K562 (cell line): ENCODE data around the gene PRDX3. TPM values are rescaled to one million over a fixed set of nuclear protein-coding genes. Genes with fewer than 3 reads are reported as not detected.

Source experiments
- ATAC-seq: fragments of 200-7000 bp; cut with Tn5 transposase; 3 replicates; pipeline ENCODE4 v1.9.1; 2020; ENCODE audit warnings: moderate library complexity
- BruUV-seq: library from RNA; stranded (reverse); fragments of 400-500 nt; replicated peaks from 2 replicates; lab custom pipeline; 2021; lab: Mats Ljungman, UMichigan
- CTCF ChIA-PET: fragments of 300-600 bp; formaldehyde crosslinking; extraction: SDS; loops from one replicate; lab custom pipeline; 2021; ENCODE audit warnings: low intra/inter-chr PET ratio; lab: Yijun Ruan, JAX
- POLR2A ChIA-PET: fragments of 300-600, 350-650 bp; sonication (Branson Sonifier 250); formaldehyde crosslinking; extraction: SDS; loops from one replicate; lab custom pipeline; 2021; ENCODE audit warnings: antibody characterized with exemption, inconsistent platforms; lab: Yijun Ruan, JAX
- DNase-seq, 4 experiments: peaks; one replicate each; pipeline versions ENCODE4 v3.0.0 to v3.0.0-alpha.2; 2011 to 2018; ENCODE audit warnings: low spot score in 3 of 4, mixed read lengths in 3 of 4; ENCODE audit errors: extremely low read depth in 1 of 4
- FAIRE-seq: peaks from 2 replicates; lab custom pipeline; 2011; peaks lifted over from hg19 to GRCh38; lab: Jason Lieb, UNC
- H2AFZ ChIP-seq: 2 replicates; pipeline ENCODE4 v1.6.0; 2011; ENCODE audit warnings: low read depth, low read length, control low read depth, inconsistent platforms
- H3K27ac ChIP-seq: fragments of 200-600 bp; 3 replicates; pipeline ENCODE4 v1.8.0; 2011; ENCODE audit warnings: low read depth, mild to moderate bottlenecking, control low read depth, inconsistent platforms, low read length, moderate library complexity, mixed read lengths; ENCODE audit errors: extremely low read depth
- H3K27me3 ChIP-seq, 2 experiments: fragments of 300-600 bp in 1 of 2; 2 replicates in 1 of 2; 3 replicates in 1 of 2; pipeline versions ENCODE4 v1.6.0 to v1.8.0; 2011; ENCODE audit warnings: inconsistent platforms in 2 of 2, low read length in 2 of 2, mild to moderate bottlenecking in 1 of 2, mixed read lengths in 1 of 2, moderate library complexity in 1 of 2; ENCODE audit not compliant: control insufficient read depth in 2 of 2, insufficient read depth in 2 of 2
- H3K36me3 ChIP-seq: fragments of 300-600 bp; 3 replicates; pipeline ENCODE4 v1.8.0; 2011; ENCODE audit warnings: mild to moderate bottlenecking, low read length, inconsistent platforms; ENCODE audit not compliant: control insufficient read depth, insufficient read depth
- H3K4me1 ChIP-seq, 2 experiments: fragments of 200-600 bp in 1 of 2; replicated peaks in 1 of 2; 2 replicates in 1 of 2; 3 replicates in 1 of 2; pipeline versions ENCODE4 v1.5.1 to v1.8.0; 2011; ENCODE audit warnings: inconsistent platforms in 2 of 2, low read length in 2 of 2, mild to moderate bottlenecking in 1 of 2, mixed read lengths in 1 of 2, moderate library complexity in 1 of 2; ENCODE audit not compliant: control insufficient read depth in 2 of 2, insufficient read depth in 2 of 2
- H3K4me2 ChIP-seq: 2 replicates; pipeline ENCODE4 v1.6.1; 2011; ENCODE audit warnings: low read length, control low read depth, inconsistent platforms, mixed read lengths; ENCODE audit not compliant: insufficient read depth
- H3K4me3 ChIP-seq: fragments of 200-600 bp; sonication (generic), shearing (Covaris generic); 2 replicates; pipeline ENCODE4 v1.5.1; 2016; ENCODE audit warnings: control low read depth, inconsistent platforms
- H3K79me2 ChIP-seq: fragments of 200-600 bp; 3 replicates; pipeline ENCODE4 v1.8.0; 2011; ENCODE audit warnings: low read length, inconsistent platforms; ENCODE audit not compliant: control insufficient read depth, insufficient read depth
- H3K9ac ChIP-seq, 2 experiments: 2 replicates each; pipeline versions ENCODE4 v1.6.0 to v1.6.1; 2011; ENCODE audit warnings: low read depth in 2 of 2, low read length in 2 of 2, control low read depth in 1 of 2, inconsistent platforms in 1 of 2, mild to moderate bottlenecking in 1 of 2, mixed read lengths in 1 of 2; ENCODE audit not compliant: insufficient read depth in 1 of 2
- H3K9me1 ChIP-seq: one replicate; pipeline ENCODE4 v1.6.0; 2011; ENCODE audit warnings: inconsistent platforms, mild to moderate bottlenecking, low read length, moderate library complexity; ENCODE audit not compliant: control insufficient read depth, insufficient read depth
- H3K9me3 ChIP-seq: replicated peaks from 2 replicates; pipeline ENCODE4 v1.5.1; 2011; ENCODE audit warnings: low read depth, low read length, inconsistent platforms; ENCODE audit not compliant: control insufficient read depth, insufficient read depth
- H4K20me1 ChIP-seq: replicated peaks from 2 replicates; pipeline ENCODE4 v1.6.1; 2011; ENCODE audit warnings: low read length, inconsistent platforms, mixed read lengths; ENCODE audit not compliant: control insufficient read depth, insufficient read depth
- CC2D1A ChIP-seq: fragments of 450-650 bp; IDR thresholded peaks from 2 replicates; pipeline ENCODE4 v1.6.1; 2017; ENCODE audit warnings: mild to moderate bottlenecking
- GTF2A2 ChIP-seq: IDR thresholded peaks from 2 replicates; pipeline ENCODE4 v1.6.1; 2016; ENCODE audit warnings: mild to moderate bottlenecking, missing genetic modification characterization, missing compliant biosample characterization
- NCOA6 ChIP-seq: fragments of 450-650 bp; IDR thresholded peaks from 2 replicates; pipeline ENCODE4 v1.6.1; 2017; ENCODE audit warnings: mild to moderate bottlenecking
- RAD21 ChIP-seq, 2 experiments: fragments of 250-450 bp in 1 of 2; fragments of 450-650 bp in 1 of 2; sonication (Bioruptor Pico) in 1 of 2; formaldehyde crosslinking in 1 of 2; IDR thresholded peaks in 1 of 2; conservative IDR thresholded peaks in 1 of 2; 2 replicates each; pipeline versions ENCODE4 v1.4.0 to v1.8.0; 2020 to 2022; ENCODE audit warnings: mild to moderate bottlenecking in 2 of 2, moderate library complexity in 1 of 2
- RB1 ChIP-seq: fragments of 450-650 bp; IDR thresholded peaks from 2 replicates; pipeline ENCODE4 v1.6.1; 2017; ENCODE audit warnings: low read depth, mild to moderate bottlenecking
- ZNF77 ChIP-seq: fragments of 250-450 bp; sonication (Bioruptor Pico); IDR thresholded peaks from 2 replicates; pipeline ENCODE4 v1.5.0; 2020
- WGBS: fragments of 100-300 bp; shearing (Covaris generic); methylation state at CpG from one replicate; pipeline ENCODE4 v1.1.6; 2016; ENCODE audit warnings: low coverage, mixed read lengths; ENCODE audit not compliant: insufficient coverage; ENCODE audit errors: missing lambda C conversion rate; 5-methylcytosine and 5-hydroxymethylcytosine counted together
- in situ Hi-C: fragments of 300-500 bp; cut with MboI; formaldehyde crosslinking; loops from 4 replicates; pipeline ENCODE4 v1.15.0; 2018; ENCODE audit warnings: inconsistent platforms, mixed read lengths
- intact Hi-C: fragments of 100-400 bp; cut with micrococcal nuclease; formaldehyde crosslinking; loops from 2 replicates; pipeline ENCODE4 v1.14.2; 2022
- polyA plus RNA-seq, 8 experiments: library from polyadenylated mRNA; depleted of rRNA in 4 of 8; stranded (reverse) in 5 of 8; unstranded in 3 of 8; fragments of >200 nt; fragmentation: Nextera tagmentation in 2 of 8; fragmentation: Illumina TruSeq in 1 of 8; extraction: Ambion mirVana in 2 of 8; extraction: Trizol in 1 of 8; gene quantifications; 2 replicates each; pipeline versions ENCODE4 v1.2.1 to v1.2.3, GENCODE V29; 2011 to 2014; ENCODE audit warnings: inconsistent platforms in 1 of 8, missing spikeins in 1 of 8
- total RNA-seq, 7 experiments: library from RNA; depleted of rRNA in 6 of 7; stranded (reverse); fragments of >200 nt in 6 of 7; fragmentation: Illumina TruSeq in 2 of 7; extraction: Trizol in 2 of 7; gene quantifications; 2 replicates each; pipeline versions ENCODE4 v1.2.1 to v1.2.3, GENCODE V29; 2011 to 2021; ENCODE audit warnings: low replicate concordance in 1 of 7
- TF ChIP-seq, protein P1 (sequence below): fragments of 450-650 bp; formaldehyde crosslinking; IDR thresholded peaks from 2 replicates; pipeline ENCODE4 v1.4.0; 2020; ENCODE audit warnings: mild to moderate bottlenecking, moderate library complexity
- TF ChIP-seq, protein P2 (sequence below), 3 experiments: IDR thresholded peaks in 2 of 3; conservative IDR thresholded peaks in 1 of 3; 2 replicates each; pipeline ENCODE4 v1.5.1; 2011 to 2012; ENCODE audit warnings: low read length in 3 of 3, mild to moderate bottlenecking in 3 of 3, control low read depth in 2 of 3, improper control_type of control experiment in 1 of 3, inconsistent platforms in 1 of 3, low read depth in 1 of 3, mixed read lengths in 1 of 3, moderate library complexity in 1 of 3; ENCODE audit not compliant: insufficient read depth in 2 of 3

Gene PRDX3
- total and polyA plus RNA-seq, 9 of the 15 experiments (the other 6 are each of a cell fraction or from before 2014, with no cell fraction given): 122 to 994 (median 173) TPM

DNA sequence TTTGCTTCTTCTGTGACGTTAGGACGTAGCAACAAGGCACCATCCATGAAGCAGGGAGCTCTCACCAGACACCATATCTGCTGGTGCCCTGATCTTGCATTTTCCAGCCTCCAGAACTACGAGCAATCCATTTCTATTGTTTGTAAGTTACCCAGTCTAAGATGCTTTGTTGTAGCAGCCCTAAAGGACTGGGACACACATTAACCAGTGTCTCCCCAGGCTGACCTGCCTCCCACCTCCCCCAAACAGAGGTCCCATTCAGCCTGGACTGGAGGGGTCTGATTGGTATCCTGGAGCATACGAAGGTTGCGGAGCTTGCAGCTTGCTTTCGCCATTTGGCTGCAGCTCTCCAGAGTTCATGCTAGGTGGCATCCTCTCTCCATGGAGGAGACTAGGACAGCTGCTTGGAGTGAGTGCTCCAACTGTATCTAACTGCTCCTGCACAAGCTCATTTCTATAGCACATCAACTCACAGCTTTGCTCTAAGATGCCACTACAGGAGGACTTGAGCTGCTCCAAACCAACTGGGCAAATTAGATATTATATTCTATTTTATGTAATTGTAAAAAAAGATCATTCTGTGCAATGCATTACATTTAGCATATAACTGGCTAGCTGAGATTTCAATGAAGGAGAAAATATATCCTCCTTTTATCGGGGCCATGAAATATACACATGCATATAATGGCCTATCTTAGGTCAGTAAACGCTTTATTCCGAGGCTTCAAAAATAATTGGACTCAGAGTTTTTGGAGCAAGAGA, 20.8 kb upstream of the PRDX3 start:
- DNase-seq (peak; percentile 18 to 75 (median 38)), ATAC-seq (peak; percentile 94), FAIRE-seq (peak; percentile 89)
- peaks cover 0 to 9% of the 10 kb centered on the region in 2 experiments; a peak in 2 of 5 replicates for H3K4me1 ChIP-seq
- H3K4me3 ChIP-seq: no peak overlapping the region
- H3K9me3 ChIP-seq: no peaks in the 10 kb centered on the region
- in situ Hi-C loops (no loop called here), intact Hi-C loops (loop anchor here (2.0 to 5.0 kb wide), 4 partner anchors 61 to 403 kb away; no protein-coding TSS in a partner anchor)
- CTCF ChIA-PET: interaction anchor here (0.6 to 4.4 kb wide), 5 partner anchors 218 to 396 kb away, joined by 3 to 21 read pairs (median 3); no protein-coding TSS in a partner anchor
- no peaks in the 10 kb centered on the region for H3K36me3 ChIP-seq
- H4K20me1 ChIP-seq: no peaks in the 10 kb centered on the region
- peak overlapping the region; percentile 26; the same call in 1 of the 2 replicates for H3K4me2 ChIP-seq
- POLR2A ChIA-PET: interaction anchor here (0.7 to 0.9 kb wide), 3 partner anchors 9 to 119 kb away, joined by 3 read pairs; partner anchors contain the start of gene EIF3A
- WGBS: 24% methylated on average over 9 of the region's 9 CpGs
- 0 out of 2 replicates have a peak overlapping the region, but pooled peaks have one; percentile 0 for H2AFZ ChIP-seq
- H3K79me2 ChIP-seq: no peaks in the 10 kb centered on the region
- no peaks in the 10 kb centered on the region for H3K9me1 ChIP-seq
- no peak overlapping the region for H3K9ac ChIP-seq
- no peaks in the 10 kb centered on the region for H3K27me3 ChIP-seq
- no peak overlapping the region for H3K27ac ChIP-seq
- no TSS peak for BruUV-seq
- TF ChIP-seq, protein P1, sequence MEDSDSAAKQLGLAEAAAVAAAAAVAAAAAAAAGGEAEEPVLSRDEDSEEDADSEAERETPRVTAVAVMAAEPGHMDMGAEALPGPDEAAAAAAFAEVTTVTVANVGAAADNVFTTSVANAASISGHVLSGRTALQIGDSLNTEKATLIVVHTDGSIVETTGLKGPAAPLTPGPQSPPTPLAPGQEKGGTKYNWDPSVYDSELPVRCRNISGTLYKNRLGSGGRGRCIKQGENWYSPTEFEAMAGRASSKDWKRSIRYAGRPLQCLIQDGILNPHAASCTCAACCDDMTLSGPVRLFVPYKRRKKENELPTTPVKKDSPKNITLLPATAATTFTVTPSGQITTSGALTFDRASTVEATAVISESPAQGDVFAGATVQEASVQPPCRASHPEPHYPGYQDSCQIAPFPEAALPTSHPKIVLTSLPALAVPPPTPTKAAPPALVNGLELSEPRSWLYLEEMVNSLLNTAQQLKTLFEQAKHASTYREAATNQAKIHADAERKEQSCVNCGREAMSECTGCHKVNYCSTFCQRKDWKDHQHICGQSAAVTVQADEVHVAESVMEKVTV: peak; percentile 82
- TF ChIP-seq NCOA6: no peak
- TF ChIP-seq RB1: 0 out of 2 replicates have a peak, but pooled peaks have one; percentile 9
- TF ChIP-seq RAD21 (CRISPR knock-in tag; conservative IDR thresholded peaks at IDR 0.05 in 1 of 2, IDR thresholded peaks at IDR 0.05 in 1 of 2): peak; percentile 85 to 88
- TF ChIP-seq ZNF77 (CRISPR knock-in tag): no peak
- TF ChIP-seq CC2D1A: 0 out of 2 replicates have a peak, but pooled peaks have one; percentile 23
- no peak for TF ChIP-seq GTF2A2 (tag)
- TF ChIP-seq, protein P2, sequence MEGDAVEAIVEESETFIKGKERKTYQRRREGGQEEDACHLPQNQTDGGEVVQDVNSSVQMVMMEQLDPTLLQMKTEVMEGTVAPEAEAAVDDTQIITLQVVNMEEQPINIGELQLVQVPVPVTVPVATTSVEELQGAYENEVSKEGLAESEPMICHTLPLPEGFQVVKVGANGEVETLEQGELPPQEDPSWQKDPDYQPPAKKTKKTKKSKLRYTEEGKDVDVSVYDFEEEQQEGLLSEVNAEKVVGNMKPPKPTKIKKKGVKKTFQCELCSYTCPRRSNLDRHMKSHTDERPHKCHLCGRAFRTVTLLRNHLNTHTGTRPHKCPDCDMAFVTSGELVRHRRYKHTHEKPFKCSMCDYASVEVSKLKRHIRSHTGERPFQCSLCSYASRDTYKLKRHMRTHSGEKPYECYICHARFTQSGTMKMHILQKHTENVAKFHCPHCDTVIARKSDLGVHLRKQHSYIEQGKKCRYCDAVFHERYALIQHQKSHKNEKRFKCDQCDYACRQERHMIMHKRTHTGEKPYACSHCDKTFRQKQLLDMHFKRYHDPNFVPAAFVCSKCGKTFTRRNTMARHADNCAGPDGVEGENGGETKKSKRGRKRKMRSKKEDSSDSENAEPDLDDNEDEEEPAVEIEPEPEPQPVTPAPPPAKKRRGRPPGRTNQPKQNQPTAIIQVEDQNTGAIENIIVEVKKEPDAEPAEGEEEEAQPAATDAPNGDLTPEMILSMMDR (IDR thresholded peaks at IDR 0.05 in 2 of 3, conservative IDR thresholded peaks at IDR 0.05 in 1 of 3; ENCODE audit: insufficient read depth in 2 of 3, low read depth in 1 of 3, low read length in 3 of 3): peak; percentile 76 to 82 (median 78)
